ENCODE measurements around the gene NUP43. TPM values are rescaled to one million over a fixed set of nuclear protein-coding genes. Genes with fewer than 3 reads are reported as not detected.
"Not testable (repeated sequence)": the region's sequence is repeated elsewhere in the genome, so short reads cannot be mapped to it uniquely, and the experiment has no call there.

Gene NUP43
- total RNA-seq, 1 donor from 2014 or later: 67.2 TPM

- TF ChIP-seq, protein P1, sequence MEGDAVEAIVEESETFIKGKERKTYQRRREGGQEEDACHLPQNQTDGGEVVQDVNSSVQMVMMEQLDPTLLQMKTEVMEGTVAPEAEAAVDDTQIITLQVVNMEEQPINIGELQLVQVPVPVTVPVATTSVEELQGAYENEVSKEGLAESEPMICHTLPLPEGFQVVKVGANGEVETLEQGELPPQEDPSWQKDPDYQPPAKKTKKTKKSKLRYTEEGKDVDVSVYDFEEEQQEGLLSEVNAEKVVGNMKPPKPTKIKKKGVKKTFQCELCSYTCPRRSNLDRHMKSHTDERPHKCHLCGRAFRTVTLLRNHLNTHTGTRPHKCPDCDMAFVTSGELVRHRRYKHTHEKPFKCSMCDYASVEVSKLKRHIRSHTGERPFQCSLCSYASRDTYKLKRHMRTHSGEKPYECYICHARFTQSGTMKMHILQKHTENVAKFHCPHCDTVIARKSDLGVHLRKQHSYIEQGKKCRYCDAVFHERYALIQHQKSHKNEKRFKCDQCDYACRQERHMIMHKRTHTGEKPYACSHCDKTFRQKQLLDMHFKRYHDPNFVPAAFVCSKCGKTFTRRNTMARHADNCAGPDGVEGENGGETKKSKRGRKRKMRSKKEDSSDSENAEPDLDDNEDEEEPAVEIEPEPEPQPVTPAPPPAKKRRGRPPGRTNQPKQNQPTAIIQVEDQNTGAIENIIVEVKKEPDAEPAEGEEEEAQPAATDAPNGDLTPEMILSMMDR (conservative IDR thresholded peaks at IDR 0.05): no peak
- Mint-ChIP-seq H3K27ac (ENCODE audit: unreplicated experiment) (no peak overlapping the region), H3K36me3 (ENCODE audit: low read depth) (no peaks in the 10 kb centered on the region), H3K4me3 (peak overlapping the region; percentile 67), H3K9me3 (no peaks in the 10 kb centered on the region), H3K4me1 (peaks cover 15% of the 10 kb centered on the region), H3K27me3 (ENCODE audit: low read depth) (no peaks in the 10 kb centered on the region)
- DNase-seq (ENCODE audit: low read depth, low spot score): no peak
Measured at GRCh38 chr6:149752600-149753373, 6.5 kb upstream of the NUP43 start.

GRCh38 chr6:149751920-149752319 is 5.6 kb upstream of the NUP43 start:
- H3K9me3 Mint-ChIP-seq; H3K36me3 Mint-ChIP-seq (ENCODE audit: low read depth); DNase-seq (ENCODE audit: low read depth, low spot score); H3K27me3 Mint-ChIP-seq (ENCODE audit: low read depth); H3K27ac Mint-ChIP-seq (ENCODE audit: unreplicated experiment): not testable (repeated sequence)
- Mint-ChIP-seq H3K4me1 (peaks cover 21% of the 10 kb centered on the region), H3K4me3 (peak overlapping the region; percentile 59)

DNA sequence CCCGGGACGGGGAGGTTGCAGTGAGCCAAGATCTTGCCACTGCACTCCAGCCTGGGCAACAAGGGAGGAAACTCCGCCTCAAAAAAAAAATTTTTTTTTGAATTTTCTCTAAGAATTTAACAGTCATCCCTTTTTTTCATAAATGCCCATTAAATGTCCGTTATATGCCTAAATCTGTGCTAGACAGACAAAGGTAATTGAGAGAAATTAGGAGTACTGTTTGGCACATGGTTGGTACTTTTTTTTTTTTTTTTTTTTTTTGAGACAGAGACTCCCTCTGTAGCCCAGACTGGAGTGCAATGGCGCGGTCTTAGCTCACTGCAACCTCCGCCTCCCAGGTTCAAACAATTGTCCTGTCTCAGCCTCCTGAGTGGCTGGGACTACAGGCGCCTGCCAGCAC is 4.9 kb upstream of the NUP43 start:
- Mint-ChIP-seq H3K4me3 (peak overlapping the region; percentile 92), H3K27me3 (ENCODE audit: low read depth) (no peaks in the 10 kb centered on the region), H3K36me3 (ENCODE audit: low read depth) (no peaks in the 10 kb centered on the region), H3K9me3 (no peaks in the 10 kb centered on the region), H3K27ac (ENCODE audit: unreplicated experiment) (no peak overlapping the region), H3K4me1 (peaks cover 28% of the 10 kb centered on the region)
- TF ChIP-seq, protein P1 (conservative IDR thresholded peaks at IDR 0.05): no peak
- no peak for DNase-seq (ENCODE audit: low read depth, low spot score)

DNA sequence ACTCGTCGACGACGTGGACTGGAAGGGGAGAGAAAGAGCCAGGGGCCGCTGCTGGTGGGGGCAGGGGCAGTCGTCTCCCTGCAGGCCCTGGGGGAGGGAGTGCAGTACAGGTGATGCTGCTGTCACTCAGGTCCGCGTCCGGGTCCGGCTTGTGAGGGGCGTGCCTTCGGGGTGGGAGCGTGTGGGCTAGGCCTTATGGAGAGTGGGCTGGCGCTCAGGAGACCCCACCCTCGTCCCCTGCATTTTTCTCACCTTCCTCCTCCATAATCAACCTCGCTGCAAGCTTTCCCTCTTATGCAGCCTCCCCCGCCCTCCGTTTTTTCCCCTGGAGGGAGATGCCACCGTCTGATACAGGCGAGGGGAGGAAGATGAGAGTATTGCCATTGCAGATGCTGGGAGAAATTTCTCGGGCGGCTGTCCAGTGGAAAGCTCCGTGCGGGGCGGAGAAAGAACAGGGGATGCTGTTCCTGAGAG is 3.8 kb upstream of the NUP43 start:
- TF ChIP-seq, protein P1 (conservative IDR thresholded peaks at IDR 0.05): no peak
- DNase-seq (ENCODE audit: low read depth, low spot score): peak; percentile 32
- Mint-ChIP-seq H3K9me3 (no peaks in the 10 kb centered on the region), H3K27me3 (ENCODE audit: low read depth) (no peaks in the 10 kb centered on the region), H3K4me3 (peak overlapping the region; percentile 92), H3K36me3 (ENCODE audit: low read depth) (no peaks in the 10 kb centered on the region), H3K4me1 (peaks cover 34% of the 10 kb centered on the region), H3K27ac (ENCODE audit: unreplicated experiment) (peak overlapping the region; percentile 86)

DNA sequence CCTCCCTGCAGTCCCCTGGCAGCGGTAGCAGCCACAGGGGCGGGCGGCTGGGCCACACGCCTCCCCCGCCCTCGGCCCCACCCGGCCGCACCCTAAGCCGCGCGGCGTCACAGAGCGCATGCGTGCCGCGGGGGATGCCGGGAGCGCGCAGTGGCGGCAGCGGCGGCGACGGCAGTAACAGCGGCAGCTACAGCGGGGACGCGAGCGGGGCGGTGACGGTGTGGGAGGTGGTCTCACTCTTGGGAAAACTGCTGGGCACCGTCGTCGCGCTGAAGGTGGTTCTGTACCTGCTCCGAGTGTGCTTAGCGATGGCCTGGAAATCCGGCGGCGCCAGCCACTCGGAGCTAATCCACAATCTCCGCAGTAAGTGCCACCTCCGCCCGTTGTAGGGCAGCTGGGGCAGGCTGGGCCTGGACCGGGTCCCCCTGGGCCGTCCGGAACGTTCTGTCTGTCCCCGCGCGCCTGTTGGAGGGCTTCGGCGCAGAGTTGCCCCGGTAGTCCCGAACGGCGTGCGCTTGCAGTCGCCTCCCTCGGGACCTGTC is 3.3 kb upstream of the NUP43 start, which contains the start of gene PCMT1:
Gene PCMT1, plus strand, starts transcription at position 148 of the 542 bp plus-strand sequence. Its CDS starts 161 bp downstream, at position 309.
- Mint-ChIP-seq H3K4me3 (peak within 1 kb of the TSS; percentile 92), H3K27ac (ENCODE audit: unreplicated experiment) (peak within 1 kb of the TSS; percentile 96), H3K36me3 (ENCODE audit: low read depth) (no peaks in the 10 kb centered on the region), H3K4me1 (peaks cover 34% of the 10 kb centered on the region), H3K9me3 (no peaks in the 10 kb centered on the region), H3K27me3 (ENCODE audit: low read depth) (no peaks in the 10 kb centered on the region)
- TF ChIP-seq, protein P1 (conservative IDR thresholded peaks at IDR 0.05): no peak
- DNase-seq (ENCODE audit: low read depth, low spot score): peak; percentile 78

DNA sequence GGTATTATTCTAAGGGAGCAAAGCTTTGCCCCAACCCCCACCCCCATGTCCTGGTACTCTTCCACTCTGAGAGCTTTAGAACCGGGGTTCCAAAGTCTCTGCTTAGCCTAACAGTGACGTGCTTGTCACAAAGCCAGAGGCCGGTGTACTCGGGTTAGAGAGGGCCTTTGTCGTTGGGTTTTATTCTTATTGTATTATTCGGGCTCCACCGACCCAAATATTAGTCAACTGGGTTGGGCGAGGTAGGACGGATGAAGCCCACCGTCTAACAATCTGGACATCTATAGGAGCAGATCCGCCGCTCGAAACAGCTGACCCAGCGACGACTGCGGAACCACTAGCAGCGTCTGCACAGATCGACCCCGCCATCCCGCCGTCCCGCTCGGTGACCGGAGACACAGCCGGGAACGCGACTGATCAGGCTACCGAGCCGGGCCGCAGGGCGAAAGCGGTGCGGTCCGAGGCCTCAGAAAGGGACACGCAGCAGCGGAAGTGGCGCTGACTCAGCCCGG is 2.8 kb upstream of the NUP43 start:
- H3K36me3 Mint-ChIP-seq (ENCODE audit: low read depth); DNase-seq (ENCODE audit: low read depth, low spot score); H3K9me3 Mint-ChIP-seq; H3K27me3 Mint-ChIP-seq (ENCODE audit: low read depth): not testable (repeated sequence)
- Mint-ChIP-seq H3K27ac (ENCODE audit: unreplicated experiment) (peak overlapping the region; percentile 96), H3K4me1 (peaks cover 34% of the 10 kb centered on the region), H3K4me3 (peak overlapping the region; percentile 92)

- DNase-seq (ENCODE audit: low read depth, low spot score); H3K36me3 Mint-ChIP-seq (ENCODE audit: low read depth); H3K9me3 Mint-ChIP-seq; H3K27me3 Mint-ChIP-seq (ENCODE audit: low read depth); H3K27ac Mint-ChIP-seq (ENCODE audit: unreplicated experiment): not testable (repeated sequence)
- peak overlapping the region; percentile 97 for H3K4me3 Mint-ChIP-seq
- peaks cover 28% of the 10 kb centered on the region for H3K4me1 Mint-ChIP-seq
Measured at GRCh38 chr6:149745252-149745651, 1.1 kb downstream of the NUP43 start.
